BLaER1 treated with 17β-estradiol and CSF1 and Interleukin-3, amounts not matched to agents 10 nM and 100 nM (cell line): Measurements from ENCODE around the gene SLC31A1.
A peak's percentile ranks its signal among the peaks of the same experiment; 100 is the strongest.

Experiments used
- H3K27ac ChIP-seq, 11 experiments: shearing (Covaris generic); formaldehyde crosslinking; 2 replicates each; pipeline ENCODE4 v1.8.1; 2022
- H3K27me3 ChIP-seq, 11 experiments: shearing (Covaris generic); formaldehyde crosslinking; 2 replicates each; pipeline ENCODE4 v1.8.1; 2022
- H3K36me3 ChIP-seq, 11 experiments: shearing (Covaris generic); formaldehyde crosslinking; 2 replicates each; pipeline ENCODE4 v1.8.1; 2022
- H3K4me1 ChIP-seq, 10 experiments: shearing (Covaris generic); formaldehyde crosslinking; 2 replicates each; pipeline ENCODE4 v1.8.1; 2022
- H3K4me2 ChIP-seq, 11 experiments: shearing (Covaris generic); formaldehyde crosslinking; 2 replicates each; pipeline ENCODE4 v1.8.1; 2022
- H3K4me3 ChIP-seq, 10 experiments: shearing (Covaris generic); formaldehyde crosslinking; 2 replicates each; pipeline ENCODE4 v1.8.1; 2022
- H3K9ac ChIP-seq, 11 experiments: shearing (Covaris generic); formaldehyde crosslinking; 2 replicates each; pipeline ENCODE4 v1.8.1; 2022
- H3K9me3 ChIP-seq, 11 experiments: shearing (Covaris generic); formaldehyde crosslinking; replicated peaks in 1 of 11; 2 replicates each; pipeline ENCODE4 v1.8.1; 2022
- H4K20me1 ChIP-seq, 11 experiments: shearing (Covaris generic); formaldehyde crosslinking; 2 replicates each; pipeline ENCODE4 v1.8.1; 2022
- Cebpa-rat ChIP-seq, 11 experiments: shearing (Covaris generic); IDR thresholded peaks; 2 replicates each; pipeline ENCODE4 v1.8.1; 2022

Gene SLC31A1

GRCh38 chr9:113221003-113221799 is at the start of gene SLC31A1, which contains the start of gene FKBP15:
TSS of gene SLC31A1 (plus strand) at chr9:113221544. CDS start at chr9:113256149, 34,605 bp downstream.
TSS of gene FKBP15 (minus strand) at chr9:113221277. CDS start at chr9:113221243, 34 bp downstream.
- H3K4me2 ChIP-seq: peak within 1 kb of the TSS; percentile 88 to 99 (median 95)
- peaks cover 45 to 68% (median 54%) of the 10 kb centered on the region in 10 experiments for H3K4me1 ChIP-seq
- peak within 1 kb of the TSS; percentile 79 to 98 (median 85) for H3K27ac ChIP-seq
- H3K4me3 ChIP-seq: peak within 1 kb of the TSS; percentile 83 to 98 (median 90)
- peaks cover 0 to 37% (median 13%) of the 10 kb centered on the region in 11 experiments; a peak in 10 of 22 replicates for H4K20me1 ChIP-seq
- no peak for TF ChIP-seq Cebpa-rat (IDR thresholded peaks at IDR 0.05)
- H3K9ac ChIP-seq: peak within 1 kb of the TSS; percentile 80 to 92 (median 88)
- H3K36me3 ChIP-seq: peaks cover 0 to 47% (median 28%) of the 10 kb centered on the region in 11 experiments; a peak in 17 of 22 replicates
- no peaks in the 10 kb centered on the region for H3K27me3 ChIP-seq
- no peaks in the 10 kb centered on the region for H3K9me3 ChIP-seq

- peaks cover 0 to 15% (median 0%) of the 10 kb centered on the region in 10 experiments; a peak in 4 of 20 replicates for H3K4me1 ChIP-seq
- no peaks in the 10 kb centered on the region for H3K27me3 ChIP-seq
- peaks cover 93 to 100% (median 96%) of the 10 kb centered on the region in 11 experiments for H3K36me3 ChIP-seq
- no peak overlapping the region for H3K9ac ChIP-seq
- H3K27ac ChIP-seq: no peak overlapping the region
- no peak for TF ChIP-seq Cebpa-rat (IDR thresholded peaks at IDR 0.05)
- H3K9me3 ChIP-seq: peaks cover 0 to 16% (median 7%) of the 10 kb centered on the region in 11 experiments; a peak in 9 of 22 replicates
- H3K4me2 ChIP-seq: no peak overlapping the region
- no peak overlapping the region for H3K4me3 ChIP-seq
- H4K20me1 ChIP-seq: peaks cover 0 to 77% (median 0%) of the 10 kb centered on the region in 11 experiments; a peak in 5 of 22 replicates
These were observed 48.0 kb upstream of the SLC31A1 start for GRCh38 chr9:113173341-113173740.

GRCh38 chr9:113176803-113177202 is 44.5 kb upstream of the SLC31A1 start:
- TF ChIP-seq Cebpa-rat (IDR thresholded peaks at IDR 0.05): no peak
- Histone ChIP-seq H4K20me1 (peaks cover 0 to 56% (median 0%) of the 10 kb centered on the region in 11 experiments; a peak in 3 of 22 replicates), H3K27ac (peak overlapping the region in 1 of 11 experiments; percentile 21; a peak in 1 of 22 replicates)

GRCh38 chr9:113177251-113177650 is 44.1 kb upstream of the SLC31A1 start:
- no peak overlapping the region for H3K4me3 ChIP-seq
- H3K4me2 ChIP-seq: no peak overlapping the region
- H3K9ac ChIP-seq: no peak overlapping the region
- H4K20me1 ChIP-seq: peaks cover 0 to 56% (median 0%) of the 10 kb centered on the region in 11 experiments; a peak in 3 of 22 replicates
- H3K27me3 ChIP-seq: no peaks in the 10 kb centered on the region
- H3K9me3 ChIP-seq: peaks cover 0 to 16% (median 6%) of the 10 kb centered on the region in 11 experiments; a peak in 9 of 22 replicates
- H3K4me1 ChIP-seq: peaks cover 0 to 26% (median 0%) of the 10 kb centered on the region in 10 experiments; a peak in 4 of 20 replicates
- H3K27ac ChIP-seq: peak overlapping the region in 1 of 11 experiments; percentile 21; a peak in 2 of 22 replicates
- no peak for TF ChIP-seq Cebpa-rat (IDR thresholded peaks at IDR 0.05)
- H3K36me3 ChIP-seq: peaks cover 97 to 100% (median 98%) of the 10 kb centered on the region in 11 experiments

More at GRCh38 chr9:113176803-113177202, 44.5 kb upstream of the SLC31A1 start:
- H3K9me3 ChIP-seq: peaks cover 0 to 16% (median 7%) of the 10 kb centered on the region in 11 experiments; a peak in 9 of 22 replicates
- H3K4me3 ChIP-seq: no peak overlapping the region
- no peak overlapping the region for H3K9ac ChIP-seq
- no peaks in the 10 kb centered on the region for H3K27me3 ChIP-seq
- peaks cover 94 to 100% (median 97%) of the 10 kb centered on the region in 11 experiments for H3K36me3 ChIP-seq
- H3K4me2 ChIP-seq: no peak overlapping the region
- peaks cover 0 to 22% (median 0%) of the 10 kb centered on the region in 10 experiments; a peak in 4 of 20 replicates for H3K4me1 ChIP-seq

GRCh38 chr9:113178087-113178486 is 43.3 kb upstream of the SLC31A1 start:
- no peaks in the 10 kb centered on the region for H3K27me3 ChIP-seq
- peaks cover 97 to 100% (median 98%) of the 10 kb centered on the region in 11 experiments for H3K36me3 ChIP-seq
- peaks cover 0 to 8% (median 0%) of the 10 kb centered on the region in 11 experiments; a peak in 5 of 22 replicates for H3K9me3 ChIP-seq
- H3K27ac ChIP-seq: no peak overlapping the region
- H3K4me2 ChIP-seq: peak overlapping the region in 1 of 11 experiments; percentile 36; a peak in 1 of 22 replicates
- peaks cover 0 to 52% (median 0%) of the 10 kb centered on the region in 11 experiments; a peak in 3 of 22 replicates for H4K20me1 ChIP-seq
- H3K9ac ChIP-seq: no peak overlapping the region
- no peak for TF ChIP-seq Cebpa-rat (IDR thresholded peaks at IDR 0.05)
- H3K4me1 ChIP-seq: peaks cover 0 to 31% (median 0%) of the 10 kb centered on the region in 10 experiments; a peak in 5 of 20 replicates
- H3K4me3 ChIP-seq: no peak overlapping the region

GRCh38 chr9:113179839-113180238 is 41.5 kb upstream of the SLC31A1 start:
- Histone ChIP-seq H3K4me2 (no peak overlapping the region), H3K4me1 (peaks cover 0 to 49% (median 0%) of the 10 kb centered on the region in 10 experiments; a peak in 6 of 20 replicates), H3K9me3 (no peaks in the 10 kb centered on the region), H3K4me3 (no peak overlapping the region), H3K9ac (no peak overlapping the region), H3K27ac (no peak overlapping the region), H3K36me3 (peaks cover 98 to 100% (median 100%) of the 10 kb centered on the region in 11 experiments), H4K20me1 (peaks cover 0 to 44% (median 0%) of the 10 kb centered on the region in 11 experiments; a peak in 3 of 22 replicates), H3K27me3 (no peaks in the 10 kb centered on the region)
- no peak for TF ChIP-seq Cebpa-rat (IDR thresholded peaks at IDR 0.05)

- H3K4me3 ChIP-seq: no peak overlapping the region
- peaks cover 0 to 34% (median 0%) of the 10 kb centered on the region in 11 experiments; a peak in 3 of 22 replicates for H4K20me1 ChIP-seq
- TF ChIP-seq Cebpa-rat (IDR thresholded peaks at IDR 0.05): no peak
- H3K27ac ChIP-seq: no peak overlapping the region
- no peaks in the 10 kb centered on the region for H3K9me3 ChIP-seq
- H3K27me3 ChIP-seq: no peaks in the 10 kb centered on the region
- H3K4me2 ChIP-seq: no peak overlapping the region
- H3K9ac ChIP-seq: no peak overlapping the region
- peaks cover 0 to 62% (median 0%) of the 10 kb centered on the region in 10 experiments; a peak in 6 of 20 replicates for H3K4me1 ChIP-seq
- H3K36me3 ChIP-seq: peaks cover 99 to 100% (median 100%) of the 10 kb centered on the region in 11 experiments
These were observed 40.2 kb upstream of the SLC31A1 start for GRCh38 chr9:113181165-113181564.

GRCh38 chr9:113183956-113184488 is 37.3 kb upstream of the SLC31A1 start:
- no peak overlapping the region for H3K9ac ChIP-seq
- H3K27me3 ChIP-seq: no peaks in the 10 kb centered on the region
- H3K36me3 ChIP-seq: peaks cover 87 to 100% (median 100%) of the 10 kb centered on the region in 11 experiments
- no peak overlapping the region for H3K4me3 ChIP-seq
- H3K4me1 ChIP-seq: peaks cover 0 to 59% (median 22%) of the 10 kb centered on the region in 10 experiments; a peak in 15 of 20 replicates
- H3K9me3 ChIP-seq: no peaks in the 10 kb centered on the region
- TF ChIP-seq Cebpa-rat (IDR thresholded peaks at IDR 0.05): no peak
- peaks cover 0 to 5% (median 0%) of the 10 kb centered on the region in 11 experiments; a peak in 3 of 22 replicates for H4K20me1 ChIP-seq
- H3K27ac ChIP-seq: peak overlapping the region in 4 of 11 experiments; percentile 20 to 97 (median 92); a peak in 5 of 22 replicates
- peak overlapping the region in 2 of 11 experiments; percentile 98; a peak in 3 of 22 replicates for H3K4me2 ChIP-seq
